T-cell (primary cell): ENCODE data around the gene MRPL42. TPM values are rescaled to one million over a fixed set of nuclear protein-coding genes. Genes with fewer than 3 reads are reported as not detected.

ENCODE experiments used
- total RNA-seq, 35 experiments: library from RNA in 6 of 35; stranded (reverse) in 6 of 35; fragments of 120-200 nt in 1 of 35; gene quantifications; one replicate each; pipeline versions ENCODE4 v1.2.1 to v1.2.4 and lab custom pipeline; 2013 to 2026

MRPL42 gene
- total RNA-seq, 5 donors from 2014 or later (not counting 1 experiment from before 2014, with no cell fraction given), result 35.1 to 46.7 (median 40.4) TPM

Other genes starting within 250 kb of the MRPL42 start
- gene NUDT4, start 89.6 kb upstream of the MRPL42 start, total RNA-seq, result 10 to 100 TPM; 40.7 to 85.2 (median 46.0) TPM
- gene UBE2N, start 25.6 kb upstream of the MRPL42 start, total RNA-seq, result 10 to 100 TPM; 66.3 to 81.7 (median 79.2) TPM
- gene SOCS2, start 105.2 kb downstream of the MRPL42 start, total RNA-seq, result 10 to 100 TPM; 20.3 to 37.6 (median 29.5) TPM
- gene CRADD, start 209.9 kb downstream of the MRPL42 start, total RNA-seq, result 10 to 100 TPM; 11.2 to 19.3 (median 12.3) TPM